ENCODE results near the gene ZNF217.

DNA sequence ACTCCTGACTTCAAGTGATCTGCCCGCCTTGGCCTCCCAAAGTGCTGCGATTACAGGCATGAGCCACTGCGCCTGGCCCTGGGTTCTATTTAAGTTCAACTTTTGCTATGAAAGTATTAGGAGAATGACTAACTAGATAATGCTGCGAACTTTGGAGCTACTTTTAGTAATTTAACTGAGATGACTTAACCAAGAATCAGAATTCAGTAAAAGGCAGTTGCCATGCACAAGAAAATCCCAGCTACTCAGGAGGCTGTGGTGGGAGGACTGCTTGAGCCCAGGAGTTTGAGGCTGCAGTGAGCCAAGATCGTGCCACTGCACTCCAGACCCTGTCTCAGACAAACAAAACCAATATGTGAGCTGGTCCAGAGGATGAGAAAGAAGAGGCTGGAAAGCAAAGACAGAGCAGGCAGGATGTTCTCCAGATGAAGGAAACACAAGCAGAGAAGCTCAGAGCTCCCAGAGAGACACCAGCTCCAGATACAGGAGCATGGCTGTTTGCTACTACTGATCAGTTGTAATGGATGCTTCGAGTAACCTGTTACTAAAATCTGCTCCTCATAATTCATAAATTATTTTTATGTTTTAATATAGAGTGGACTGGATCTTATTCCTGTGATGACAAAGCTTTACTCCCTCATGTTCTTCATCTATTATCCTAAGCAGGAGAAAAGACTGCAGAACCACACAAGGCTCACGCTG lies 23.9 kb downstream of the ZNF217 start:
- TF ChIP-seq POLR2AphosphoS5 (IDR thresholded peaks at IDR 0.05; ENCODE audit: low read depth) = no peak
- TF ChIP-seq, protein P1, sequence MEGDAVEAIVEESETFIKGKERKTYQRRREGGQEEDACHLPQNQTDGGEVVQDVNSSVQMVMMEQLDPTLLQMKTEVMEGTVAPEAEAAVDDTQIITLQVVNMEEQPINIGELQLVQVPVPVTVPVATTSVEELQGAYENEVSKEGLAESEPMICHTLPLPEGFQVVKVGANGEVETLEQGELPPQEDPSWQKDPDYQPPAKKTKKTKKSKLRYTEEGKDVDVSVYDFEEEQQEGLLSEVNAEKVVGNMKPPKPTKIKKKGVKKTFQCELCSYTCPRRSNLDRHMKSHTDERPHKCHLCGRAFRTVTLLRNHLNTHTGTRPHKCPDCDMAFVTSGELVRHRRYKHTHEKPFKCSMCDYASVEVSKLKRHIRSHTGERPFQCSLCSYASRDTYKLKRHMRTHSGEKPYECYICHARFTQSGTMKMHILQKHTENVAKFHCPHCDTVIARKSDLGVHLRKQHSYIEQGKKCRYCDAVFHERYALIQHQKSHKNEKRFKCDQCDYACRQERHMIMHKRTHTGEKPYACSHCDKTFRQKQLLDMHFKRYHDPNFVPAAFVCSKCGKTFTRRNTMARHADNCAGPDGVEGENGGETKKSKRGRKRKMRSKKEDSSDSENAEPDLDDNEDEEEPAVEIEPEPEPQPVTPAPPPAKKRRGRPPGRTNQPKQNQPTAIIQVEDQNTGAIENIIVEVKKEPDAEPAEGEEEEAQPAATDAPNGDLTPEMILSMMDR (IDR thresholded peaks at IDR 0.05; ENCODE audit: insufficient read depth, low read length) = no peak
- TF ChIP-seq, protein P2, sequence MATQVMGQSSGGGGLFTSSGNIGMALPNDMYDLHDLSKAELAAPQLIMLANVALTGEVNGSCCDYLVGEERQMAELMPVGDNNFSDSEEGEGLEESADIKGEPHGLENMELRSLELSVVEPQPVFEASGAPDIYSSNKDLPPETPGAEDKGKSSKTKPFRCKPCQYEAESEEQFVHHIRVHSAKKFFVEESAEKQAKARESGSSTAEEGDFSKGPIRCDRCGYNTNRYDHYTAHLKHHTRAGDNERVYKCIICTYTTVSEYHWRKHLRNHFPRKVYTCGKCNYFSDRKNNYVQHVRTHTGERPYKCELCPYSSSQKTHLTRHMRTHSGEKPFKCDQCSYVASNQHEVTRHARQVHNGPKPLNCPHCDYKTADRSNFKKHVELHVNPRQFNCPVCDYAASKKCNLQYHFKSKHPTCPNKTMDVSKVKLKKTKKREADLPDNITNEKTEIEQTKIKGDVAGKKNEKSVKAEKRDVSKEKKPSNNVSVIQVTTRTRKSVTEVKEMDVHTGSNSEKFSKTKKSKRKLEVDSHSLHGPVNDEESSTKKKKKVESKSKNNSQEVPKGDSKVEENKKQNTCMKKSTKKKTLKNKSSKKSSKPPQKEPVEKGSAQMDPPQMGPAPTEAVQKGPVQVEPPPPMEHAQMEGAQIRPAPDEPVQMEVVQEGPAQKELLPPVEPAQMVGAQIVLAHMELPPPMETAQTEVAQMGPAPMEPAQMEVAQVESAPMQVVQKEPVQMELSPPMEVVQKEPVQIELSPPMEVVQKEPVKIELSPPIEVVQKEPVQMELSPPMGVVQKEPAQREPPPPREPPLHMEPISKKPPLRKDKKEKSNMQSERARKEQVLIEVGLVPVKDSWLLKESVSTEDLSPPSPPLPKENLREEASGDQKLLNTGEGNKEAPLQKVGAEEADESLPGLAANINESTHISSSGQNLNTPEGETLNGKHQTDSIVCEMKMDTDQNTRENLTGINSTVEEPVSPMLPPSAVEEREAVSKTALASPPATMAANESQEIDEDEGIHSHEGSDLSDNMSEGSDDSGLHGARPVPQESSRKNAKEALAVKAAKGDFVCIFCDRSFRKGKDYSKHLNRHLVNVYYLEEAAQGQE (IDR thresholded peaks at IDR 0.05; ENCODE audit: insufficient replicate concordance, low read depth) = no peak
- no peak for TF ChIP-seq SPI1 (IDR thresholded peaks at IDR 0.05; ENCODE audit: borderline replicate concordance, low read depth)
- TF ChIP-seq GABPA (IDR thresholded peaks at IDR 0.05; ENCODE audit: low read depth) = no peak
